GM18909 (cell line): Measurements from ENCODE around the gene NXPH4.

Source experiments
- ATAC-seq: cut with Tn5 transposase; IDR thresholded peaks from one replicate; pipeline ENCODE4 v1.9.1; 2021; ENCODE audit warnings: mild to moderate bottlenecking; ENCODE audit not compliant: unreplicated experiment, poor library complexity

NXPH4 gene

GRCh38 chr12:57216014-57216911, at the start of gene NXPH4:
Gene NXPH4, plus strand, starts transcription at chr12:57216794. Its CDS starts 176 bp downstream, at chr12:57216970.
- peak; percentile 28 for ATAC-seq

GRCh38 chr12:57166971-57167371, 49.6 kb upstream of the NXPH4 start:
- no peak for ATAC-seq

GRCh38 chr12:57168058-57168457, 48.5 kb upstream of the NXPH4 start:
- ATAC-seq = no peak

GRCh38 chr12:57169046-57169795, 47.4 kb upstream of the NXPH4 start:
- no peak for ATAC-seq

GRCh38 chr12:57169969-57170368, 46.6 kb upstream of the NXPH4 start:
- ATAC-seq = no peak

- no peak for ATAC-seq
Measured at GRCh38 chr12:57170408-57170807, 46.2 kb upstream of the NXPH4 start.

- ATAC-seq = no peak
Measured at GRCh38 chr12:57170927-57171326, 45.7 kb upstream of the NXPH4 start.

- ATAC-seq = no peak
Measured at GRCh38 chr12:57171668-57172067, 44.9 kb upstream of the NXPH4 start.

- no peak for ATAC-seq
Measured at GRCh38 chr12:57173089-57173488, 43.5 kb upstream of the NXPH4 start.

GRCh38 chr12:57173683-57174082, 42.9 kb upstream of the NXPH4 start:
- no peak for ATAC-seq

- no peak for ATAC-seq
Measured at GRCh38 chr12:57175428-57176138, 41.0 kb upstream of the NXPH4 start.

GRCh38 chr12:57176139-57176477, 40.5 kb upstream of the NXPH4 start:
- ATAC-seq = no peak

- ATAC-seq = no peak
Measured at GRCh38 chr12:57176846-57177245, 39.7 kb upstream of the NXPH4 start.

GRCh38 chr12:57177354-57177753, 39.2 kb upstream of the NXPH4 start:
- no peak for ATAC-seq

- ATAC-seq = no peak
Measured at GRCh38 chr12:57178213-57178612, 38.4 kb upstream of the NXPH4 start.

GRCh38 chr12:57179331-57180086, 37.1 kb upstream of the NXPH4 start:
- ATAC-seq = no peak

GRCh38 chr12:57180321-57180989, 36.1 kb upstream of the NXPH4 start:
- ATAC-seq = no peak

- ATAC-seq = no peak
Measured at GRCh38 chr12:57181072-57181471, 35.5 kb upstream of the NXPH4 start.

- ATAC-seq = no peak
Measured at GRCh38 chr12:57181561-57182155, 34.9 kb upstream of the NXPH4 start.
